ENCODE measurements around the gene LAMC2.

Gene LAMC2

GRCh38 chr1:183293241-183293640 is 107.2 kb downstream of the LAMC2 start:
- Histone ChIP-seq H3K27ac (ENCODE audit: low read length) (no peak overlapping the region), H3K4me3 (ENCODE audit: low read length) (no peak overlapping the region), H3K4me1 (ENCODE audit: control insufficient read depth, low read depth, low read length) (peaks cover 15% of the 10 kb centered on the region), H3K9ac (ENCODE audit: low read length) (no peak overlapping the region), H3K36me3 (ENCODE audit: control insufficient read depth, low read depth, low read length) (no peaks in the 10 kb centered on the region), H3K9me3 (ENCODE audit: control insufficient read depth, low read depth, low read length) (no peaks in the 10 kb centered on the region), H3K27me3 (ENCODE audit: control insufficient read depth, insufficient read depth, low read length) (no peaks in the 10 kb centered on the region)

DNA sequence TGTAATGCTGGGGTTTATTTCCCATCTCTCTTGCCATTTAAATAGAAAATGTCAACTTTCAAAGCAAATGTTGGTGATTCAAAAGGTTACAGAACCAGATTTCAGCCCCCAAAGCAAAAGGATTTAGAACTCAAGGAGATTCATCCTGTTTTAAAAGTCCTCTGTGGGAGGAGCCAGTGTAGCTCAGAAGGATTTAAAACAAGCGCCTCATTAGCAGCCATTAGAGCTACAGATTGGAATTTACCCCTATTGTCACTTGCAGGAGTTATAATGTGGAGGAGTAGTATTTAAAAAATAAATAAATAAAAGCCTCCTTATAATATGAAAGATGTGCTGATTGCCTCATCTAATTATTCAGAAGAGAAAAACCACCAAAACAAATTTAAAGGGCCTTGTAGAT is 107.8 kb downstream of the LAMC2 start:
- H3K9me3 ChIP-seq (ENCODE audit: control insufficient read depth, low read depth, low read length) = no peaks in the 10 kb centered on the region
- H3K36me3 ChIP-seq (ENCODE audit: control insufficient read depth, low read depth, low read length) = no peaks in the 10 kb centered on the region
- no peaks in the 10 kb centered on the region for H3K27me3 ChIP-seq (ENCODE audit: control insufficient read depth, insufficient read depth, low read length)
- no peak overlapping the region for H3K9ac ChIP-seq (ENCODE audit: low read length)
- H3K27ac ChIP-seq (ENCODE audit: low read length) = no peak overlapping the region
- peaks cover 15% of the 10 kb centered on the region for H3K4me1 ChIP-seq (ENCODE audit: control insufficient read depth, low read depth, low read length)
- H3K4me3 ChIP-seq (ENCODE audit: low read length) = no peak overlapping the region

Data from iPS-18a (cell line).